ENCODE data around the gene ZNF521. TPM values are rescaled to one million over a fixed set of nuclear protein-coding genes. Genes with fewer than 3 reads are reported as not detected.

The ZNF521 gene
- total and polyA plus RNA-seq, 2 donors (not counting 3 experiments of a cell fraction or from before 2014, with no cell fraction given) = 111 to 168 TPM

GRCh38 chr18:25039781-25040180 is 312.2 kb downstream of the ZNF521 start:
- CTCF ChIA-PET = no interaction called here
- intact Hi-C loops (cut with micrococcal nuclease) = no loop called here
- TF ChIP-seq EZH2 (IDR thresholded peaks at IDR 0.05; ENCODE audit: borderline replicate concordance, low read depth, low read length, severe bottlenecking) (no peak), MYC (IDR thresholded peaks at IDR 0.05; ENCODE audit: low read depth, low read length) (no peak), POLR2AphosphoS5 (IDR thresholded peaks at IDR 0.05; ENCODE audit: insufficient read depth, low read depth, low read length) (no peak), MAX (IDR thresholded peaks at IDR 0.05; ENCODE audit: insufficient read depth, insufficient read length) (no peak), POLR2A (IDR thresholded peaks at IDR 0.05; ENCODE audit: low read depth, low read length) (no peak), FOS (IDR thresholded peaks at IDR 0.05; ENCODE audit: borderline replicate concordance, insufficient read depth, low read length) (no peak), CTCF (IDR thresholded peaks at IDR 0.05; ENCODE audit: extremely low read depth in 1 of 2, insufficient read depth in 1 of 2, low read depth in 1 of 2, low read length in 2 of 2) (no peak), GATA2 (IDR thresholded peaks at IDR 0.05; ENCODE audit: insufficient read depth, insufficient read length, low read depth, low read length) (no peak), JUN (IDR thresholded peaks at IDR 0.05; ENCODE audit: borderline replicate concordance, insufficient read depth, insufficient read length, low read depth) (no peak)
- no peak overlapping the region for H3K9ac ChIP-seq (replicated peaks; ENCODE audit: extremely low read depth, insufficient read depth, low read length)
- no peaks in the 10 kb centered on the region for H3K27me3 ChIP-seq (ENCODE audit: control insufficient read depth in 2 of 2, insufficient read depth in 2 of 2, low read length in 2 of 2)
- H3K4me3 ChIP-seq (replicated peaks in 1 of 3; ENCODE audit: insufficient read depth in 1 of 3, low read depth in 1 of 3, low read length in 3 of 3) = no peak overlapping the region
- H2AFZ ChIP-seq (ENCODE audit: low read depth, low read length) = no peak overlapping the region
- no peaks in the 10 kb centered on the region for H3K36me3 ChIP-seq (ENCODE audit: control insufficient read depth in 2 of 2, extremely low read depth in 1 of 2, insufficient read depth in 2 of 2, low read length in 2 of 2)
- POLR2A ChIA-PET = no interaction called here
- H3K27ac ChIP-seq (ENCODE audit: insufficient read depth, low read depth, low read length) = no peak overlapping the region
- H3K9me3 ChIP-seq (replicated peaks; ENCODE audit: control insufficient read depth, insufficient read depth, low read length) = no peaks in the 10 kb centered on the region
- no TSS peak for BruUV-seq (replicated peaks)
- peaks cover 17% of the 10 kb centered on the region for H3K4me1 ChIP-seq (ENCODE audit: control insufficient read depth, extremely low read depth, insufficient read depth, low read length)
- DNase-seq (ENCODE audit: low read depth, low spot score) (no peak), FAIRE-seq (no peak)
- H3K79me2 ChIP-seq (ENCODE audit: control insufficient read depth, insufficient read depth, low read length) = no peaks in the 10 kb centered on the region
- H4K20me1 ChIP-seq (replicated peaks; ENCODE audit: control insufficient read depth, extremely low read depth, insufficient read depth, low read length) = no peaks in the 10 kb centered on the region
- H3K4me2 ChIP-seq (ENCODE audit: insufficient read depth, low read length) = no peak overlapping the region
- dilution Hi-C loops (cut with MboI; ENCODE audit: extremely low pct_ligation_motif_present, low sequenced_read_pairs) = no loop called here
- H3K9me1 ChIP-seq (replicated peaks; ENCODE audit: control insufficient read depth, extremely low read depth, insufficient read depth, low read length) = no peaks in the 10 kb centered on the region

All from endothelial cell of umbilical vein (primary cell).